ENCODE results near the gene METTL17.
"Not testable (repeated sequence)": the region's sequence is repeated elsewhere in the genome, so short reads cannot be mapped to it uniquely, and the experiment has no call there.

METTL17 gene

DNA sequence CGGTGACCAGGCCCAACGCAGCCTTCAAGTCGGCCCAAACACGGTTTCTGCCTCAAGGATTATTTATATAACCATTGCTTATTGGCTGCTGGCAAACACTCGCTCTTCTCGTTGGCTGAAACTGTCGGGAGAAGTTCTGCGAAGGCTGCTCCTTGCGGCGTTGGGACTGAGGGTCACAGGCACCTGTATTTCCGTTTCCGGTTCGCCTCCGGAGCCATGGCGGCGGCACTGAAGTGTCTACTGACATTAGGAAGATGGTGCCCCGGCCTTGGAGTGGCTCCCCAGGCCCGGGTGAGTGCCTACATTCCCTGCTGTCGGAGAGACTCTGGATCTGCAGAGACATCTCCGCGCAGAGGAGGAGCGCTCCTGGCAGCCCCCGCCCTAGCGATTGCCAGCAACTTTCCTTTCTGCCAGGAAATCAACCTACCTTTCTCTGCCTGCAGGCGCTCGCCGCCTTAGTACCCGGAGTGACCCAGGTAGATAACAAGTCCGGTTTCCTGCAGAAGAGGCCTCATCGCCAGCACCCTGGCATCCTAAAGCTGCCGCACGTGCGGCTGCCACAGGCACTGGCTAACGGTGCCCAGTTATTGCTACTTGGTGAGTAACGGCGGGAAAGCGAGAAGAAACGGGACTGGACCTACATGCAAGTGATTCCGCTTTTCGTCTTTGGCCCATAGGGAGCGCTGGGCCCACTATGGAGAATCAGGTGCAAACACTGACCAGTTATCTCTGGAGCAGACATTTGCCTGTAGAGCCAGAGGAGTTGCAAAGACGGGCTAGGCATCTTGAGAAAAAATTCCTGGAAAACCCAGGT, at the start of gene METTL17:
METTL17 (plus strand) TSS at position 194 of the 814 bp plus-strand sequence; CDS start at position 217, 23 bp downstream.
- DNase-seq (ENCODE audit: low read depth) = peak; percentile 73

GRCh38 chr14:20945146-20945545, 44.6 kb upstream of the METTL17 start:
- DNase-seq (ENCODE audit: low read depth) = not testable (repeated sequence)

DNA sequence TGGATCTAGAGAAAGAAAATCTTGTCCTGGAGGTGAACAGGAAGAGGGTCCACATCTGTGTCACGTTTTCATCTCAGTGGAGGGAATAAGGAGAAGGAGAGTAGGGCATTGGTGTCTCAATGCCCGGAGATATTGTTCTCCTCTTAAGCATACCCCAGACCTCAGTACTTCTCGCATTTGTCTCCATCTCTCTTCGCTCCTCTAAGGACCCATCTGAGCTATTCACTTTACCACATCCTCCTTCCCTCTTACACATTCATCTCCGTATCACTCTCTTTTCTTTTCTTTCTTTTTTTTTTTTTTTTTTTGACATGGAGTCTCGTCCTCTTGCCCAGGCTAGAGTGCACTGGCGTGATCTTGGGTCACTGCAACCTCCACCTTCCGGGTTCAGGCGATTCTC, 43.1 kb upstream of the METTL17 start:
- not testable (repeated sequence) for DNase-seq (ENCODE audit: low read depth)

GRCh38 chr14:20954736-20955537, 34.8 kb upstream of the METTL17 start, which contains the start of gene RNASE2:
Gene RNASE2, plus strand, starts transcription at chr14:20955487. Its CDS starts 285 bp downstream, at chr14:20955772.
- DNase-seq (ENCODE audit: low read depth) = not testable (repeated sequence)

GRCh38 chr14:20955538-20955873, 34.3 kb upstream of the METTL17 start:
- DNase-seq (ENCODE audit: low read depth) = not testable (repeated sequence)

DNA sequence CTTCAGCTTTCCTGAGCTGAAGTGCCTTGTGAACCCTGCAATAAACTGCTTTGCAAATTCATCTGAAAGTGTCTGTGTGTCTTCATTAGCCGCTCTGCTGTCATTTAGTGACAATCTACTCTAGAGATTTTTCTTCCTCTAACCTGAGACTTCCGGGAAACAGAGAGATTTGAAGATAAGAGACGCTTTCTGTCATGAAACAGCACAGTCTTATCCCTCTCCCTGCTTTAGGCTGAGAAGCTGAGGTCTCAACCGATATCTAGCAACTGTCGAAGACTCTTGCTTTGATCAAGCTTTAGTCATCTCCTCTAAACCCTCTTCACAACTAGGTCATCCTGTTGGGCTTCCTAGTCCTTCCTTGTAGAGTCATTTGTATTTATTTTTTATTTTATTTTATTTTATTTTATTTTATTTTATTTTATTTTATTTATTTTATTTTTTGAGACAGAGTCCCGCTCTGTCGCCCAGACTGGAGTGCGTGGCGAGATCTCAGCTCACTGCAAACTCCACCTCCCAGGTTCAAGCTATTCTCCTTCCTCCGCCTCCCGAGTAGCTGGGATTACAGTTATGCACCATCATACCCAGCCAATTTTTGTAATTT, 33.3 kb upstream of the METTL17 start:
- no peak for DNase-seq (ENCODE audit: low read depth)

DNA sequence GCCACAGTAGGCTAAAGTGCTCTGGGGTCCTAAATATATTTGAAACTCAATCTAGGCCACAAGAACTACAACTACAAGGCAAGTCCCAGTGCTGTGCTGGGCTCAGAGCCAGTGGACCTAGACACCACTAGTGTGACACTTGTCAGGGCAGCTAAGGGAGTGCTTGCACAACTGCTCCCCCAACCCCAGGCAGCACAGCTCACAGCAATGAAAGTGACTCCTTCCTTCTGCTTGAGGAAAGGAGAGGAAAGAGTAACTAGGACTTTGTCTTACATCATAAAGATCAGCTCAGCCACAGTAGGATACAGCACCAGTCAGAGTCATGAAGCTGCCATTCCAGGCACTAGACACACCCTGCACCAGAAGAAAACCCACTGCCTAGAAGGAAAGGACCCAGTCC, 30.8 kb upstream of the METTL17 start:
- DNase-seq (ENCODE audit: low read depth) = not testable (repeated sequence)

GRCh38 chr14:20969336-20969735, 20.4 kb upstream of the METTL17 start:
- no peak for DNase-seq (ENCODE audit: low read depth)

DNA sequence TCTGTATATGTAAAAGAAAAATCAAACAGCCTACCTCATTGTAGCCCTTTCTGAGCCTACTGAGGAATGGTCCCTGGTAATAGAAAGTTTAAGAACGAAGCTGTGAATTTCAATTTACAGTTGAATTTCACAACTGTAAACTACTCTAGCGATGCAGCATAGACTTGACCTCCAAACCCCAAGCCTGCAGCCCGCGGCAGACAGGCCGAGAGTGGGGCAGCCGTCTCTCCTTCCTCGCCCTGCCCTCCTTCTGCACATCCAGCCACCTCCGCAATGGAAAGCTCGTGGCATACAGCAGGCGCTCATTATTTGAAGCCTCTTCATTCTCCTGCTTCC, 19.2 kb upstream of the METTL17 start:
- DNase-seq (ENCODE audit: low read depth) = no peak

GRCh38 chr14:20970983-20971704, 18.6 kb upstream of the METTL17 start:
- DNase-seq (ENCODE audit: low read depth) = peak; percentile 55

- no peak for DNase-seq (ENCODE audit: low read depth)
Observed at GRCh38 chr14:20971705-20972021, 18.1 kb upstream of the METTL17 start.

- DNase-seq (ENCODE audit: low read depth) = no peak
Observed at GRCh38 chr14:20973501-20973900, 16.3 kb upstream of the METTL17 start.

DNA sequence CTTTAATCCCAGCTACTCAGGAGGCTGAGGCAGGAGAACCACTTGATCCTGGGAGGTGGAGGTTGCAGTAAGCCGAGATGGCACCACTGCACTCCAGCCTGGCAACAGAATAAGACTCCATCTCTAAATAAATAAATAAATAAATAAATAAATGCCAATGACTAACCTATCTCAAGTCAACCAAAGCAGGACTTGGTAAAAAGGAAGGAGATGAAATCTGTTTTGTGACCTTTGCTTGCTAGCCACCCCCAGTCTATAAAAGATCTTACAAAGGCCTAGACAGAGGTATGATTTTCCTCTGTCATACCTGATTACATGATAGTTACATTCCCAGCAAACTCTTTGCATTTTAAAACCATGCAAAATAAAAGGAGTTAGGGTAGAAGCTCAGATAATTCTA, 13.5 kb upstream of the METTL17 start:
- DNase-seq (ENCODE audit: low read depth) = no peak

GRCh38 chr14:20978687-20979086, 11.1 kb upstream of the METTL17 start:
- no peak for DNase-seq (ENCODE audit: low read depth)

- no peak for DNase-seq (ENCODE audit: low read depth)
Observed at GRCh38 chr14:20980906-20981305, 8.9 kb upstream of the METTL17 start.

DNA sequence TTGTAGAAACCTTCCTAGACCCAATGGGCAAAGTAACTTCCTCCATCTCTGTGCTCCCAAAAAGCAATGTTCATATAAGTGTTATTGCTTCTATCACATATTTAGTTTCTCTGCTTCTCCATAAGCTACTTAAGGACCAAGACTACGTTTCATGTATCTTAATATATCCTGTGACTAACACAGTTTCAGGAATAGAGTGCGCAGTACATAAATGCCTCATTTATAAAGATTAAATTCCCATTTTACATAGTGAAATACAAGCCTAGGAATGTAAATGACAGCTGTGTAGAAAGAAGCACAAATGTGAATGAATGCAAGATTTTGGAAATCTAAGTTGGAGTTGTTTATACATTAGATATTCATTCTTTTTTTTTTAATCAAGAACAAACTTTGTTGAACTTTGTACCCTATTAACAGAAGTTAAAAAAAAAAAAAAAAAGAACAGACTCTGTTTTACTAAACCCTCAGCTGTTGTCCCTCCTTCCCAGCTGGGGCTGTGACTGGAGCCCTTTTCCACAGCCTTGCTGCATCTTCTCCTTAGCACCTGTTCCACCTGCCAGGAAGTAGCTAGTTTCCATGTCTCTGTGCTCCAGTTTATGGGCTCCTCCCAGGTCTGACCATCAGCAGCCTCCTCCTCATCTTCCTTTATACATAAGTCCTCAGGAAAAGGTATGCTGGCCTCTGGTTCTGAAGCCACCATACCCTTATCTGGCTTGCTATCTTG, 7.0 kb upstream of the METTL17 start:
- DNase-seq (ENCODE audit: low read depth) = no peak

GRCh38 chr14:20985650-20986049, 4.1 kb upstream of the METTL17 start:
- DNase-seq (ENCODE audit: low read depth) = not testable (repeated sequence)

DNA sequence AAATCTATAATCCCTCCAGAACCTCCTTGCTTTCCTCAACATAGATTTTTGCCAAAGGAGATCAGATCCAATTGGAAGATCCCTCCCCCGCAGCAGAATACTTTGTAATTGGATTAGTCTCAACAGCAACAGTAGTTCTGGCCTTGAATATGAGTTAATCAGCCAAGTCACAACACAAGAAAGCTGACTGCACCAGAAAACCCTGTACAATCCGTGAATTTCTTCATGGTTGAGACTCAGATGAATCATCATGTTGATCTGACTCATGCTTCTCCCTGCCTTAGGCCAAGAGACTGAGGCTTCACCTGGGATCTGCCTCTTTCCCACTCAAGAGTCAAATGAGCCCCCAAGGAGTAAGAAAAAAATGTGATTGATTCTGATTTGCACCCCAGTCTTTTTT, 3.0 kb upstream of the METTL17 start:
- no peak for DNase-seq (ENCODE audit: low read depth)

GRCh38 chr14:20988717-20989470, 886 bp upstream of the METTL17 start:
- no peak for DNase-seq (ENCODE audit: low read depth)

DNA sequence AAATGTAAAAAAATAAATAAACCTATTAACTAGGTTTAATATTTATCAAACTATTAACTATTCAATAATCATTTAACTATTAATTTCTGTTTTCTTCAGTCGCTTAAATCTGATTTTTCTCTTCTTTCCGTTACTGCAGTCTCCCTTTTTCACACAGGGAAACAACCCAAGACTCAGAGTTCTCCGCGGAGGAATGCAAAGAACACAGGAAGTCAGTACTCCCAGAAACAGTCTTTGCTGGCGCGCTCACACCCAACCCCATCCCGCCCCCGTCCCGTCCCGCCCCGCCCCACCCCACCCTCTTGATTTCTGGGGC, 351 bp upstream of the METTL17 start:
- DNase-seq (ENCODE audit: low read depth) = no peak

GRCh38 chr14:20996521-20996920, 6.7 kb downstream of the METTL17 start:
- DNase-seq (ENCODE audit: low read depth) = no peak

All from stimulated activated CD8-positive, alpha-beta memory T cell treated with anti-CD3 and anti-CD28 coated beads, Interleukin-12 subunit alpha, Interleukin-12 subunit beta, amount 100 ng/mL, for 1 hour (primary cell).